HCT116 (cell line): Measurements from ENCODE around the gene ZNF503. TPM values are rescaled to one million over a fixed set of nuclear protein-coding genes. Genes with fewer than 3 reads are reported as not detected.

Experiments
- ATAC-seq: fragments of 200-7000 bp; cut with Tn5 transposase; 2 replicates; pipeline ENCODE4 v1.9.1; 2020; ENCODE audit warnings: mild to moderate bottlenecking, moderate library complexity
- BruUV-seq: library from RNA; stranded (reverse); fragments of 400-500 nt; replicated peaks from 2 replicates; lab custom pipeline; 2021; lab: Mats Ljungman, UMichigan
- CTCF ChIA-PET: fragments of 300-600 bp; sonication (Branson Sonifier 250); formaldehyde crosslinking; loops from one replicate; lab custom pipeline; 2021; ENCODE audit warnings: antibody characterized with exemption; lab: Charles Lee
- POLR2A ChIA-PET: fragments of 300-600, 350-600 bp; sonication (Branson Sonifier 250); formaldehyde crosslinking; loops from one replicate; lab custom pipeline; 2021; ENCODE audit warnings: antibody characterized with exemption; lab: Charles Lee
- RAD21 ChIA-PET, 2 experiments: fragments of 300-600 bp; sonication (Branson Sonifier 250); formaldehyde crosslinking; loops; one replicate each; lab custom pipeline; 2023; ENCODE audit warnings: low total read pairs in 2 of 2; ENCODE audit not compliant: uncharacterized antibody in 2 of 2, unreplicated experiment in 2 of 2, low non-redundant PET in 1 of 2; lab: Charles Lee
- DNase-seq: peaks from one replicate; pipeline ENCODE4 v3.0.0-alpha.2; 2010; ENCODE audit warnings: low read depth, low spot score
- H2AFZ ChIP-seq: fragments of 200-600 bp; shearing (Covaris generic), sonication (generic); 2 replicates; pipeline ENCODE4 v1.6.1; 2017; ENCODE audit warnings: low read depth, mixed run types, mixed read lengths, antibody characterized with exemption, low read length; ENCODE audit not compliant: poor library complexity, severe bottlenecking
- H3K27ac ChIP-seq: 2 replicates; pipeline ENCODE4 v1.5.1; 2012; ENCODE audit warnings: low read depth, low read length
- H3K27me3 ChIP-seq: fragments of 200-600 bp; sonication (generic); 2 replicates; pipeline ENCODE4 v1.6.1; 2016; ENCODE audit warnings: mixed run types, low read length, mixed read lengths; ENCODE audit not compliant: insufficient read depth
- H3K36me3 ChIP-seq, 2 experiments: fragments of 200-500 bp in 1 of 2; fragments of 200-600 bp in 1 of 2; sonication (Bioruptor generic) in 1 of 2; sonication (generic) in 1 of 2; 2 replicates each; pipeline versions ENCODE4 v1.5.1 to v1.6.1; 2014 to 2016; ENCODE audit warnings: low read length in 2 of 2, inconsistent platforms in 1 of 2, mixed read lengths in 1 of 2, mixed run types in 1 of 2; ENCODE audit not compliant: insufficient read depth in 2 of 2, control insufficient read depth in 1 of 2
- H3K4me1 ChIP-seq, 2 experiments: fragments of 200-600 bp in 1 of 2; sonication (generic) in 1 of 2; 2 replicates each; pipeline versions ENCODE4 v1.5.1 to v1.6.1; 2012 to 2017; ENCODE audit warnings: low read length in 2 of 2, inconsistent platforms in 1 of 2, mild to moderate bottlenecking in 1 of 2, mixed read lengths in 1 of 2, mixed run types in 1 of 2, moderate library complexity in 1 of 2; ENCODE audit not compliant: insufficient read depth in 2 of 2, control insufficient read depth in 1 of 2
- H3K4me2 ChIP-seq: fragments of 200-600 bp; sonication (generic); 2 replicates; pipeline ENCODE4 v1.6.1; 2017; ENCODE audit warnings: mixed run types, low read length, mixed read lengths
- H3K4me3 ChIP-seq, 2 experiments: fragments of 200-600 bp in 1 of 2; sonication (generic) in 1 of 2; replicated peaks in 1 of 2; 2 replicates each; pipeline ENCODE4 v1.5.1; 2011 to 2016; ENCODE audit warnings: low read length in 2 of 2, control low read depth in 1 of 2, low read depth in 1 of 2, mild to moderate bottlenecking in 1 of 2, mixed read lengths in 1 of 2, mixed run types in 1 of 2
- H3K79me2 ChIP-seq: fragments of 200-600 bp; sonication (generic); 2 replicates; pipeline ENCODE4 v1.6.1; 2017; ENCODE audit warnings: mild to moderate bottlenecking, mixed run types, low read length, moderate library complexity, mixed read lengths; ENCODE audit not compliant: insufficient read depth
- H3K9ac ChIP-seq: fragments of 200-600 bp; sonication (generic); 2 replicates; pipeline ENCODE4 v1.6.1; 2016; ENCODE audit warnings: low read length, mixed read lengths
- H3K9me2 ChIP-seq: fragments of 200-600 bp; sonication (generic), shearing (Covaris generic); 2 replicates; pipeline ENCODE4 v1.6.1; 2017; ENCODE audit warnings: mixed run types, mild to moderate bottlenecking, moderate library complexity; ENCODE audit not compliant: insufficient read depth
- H3K9me3 ChIP-seq, 2 experiments: fragments of 200-500 bp in 1 of 2; fragments of 200-600 bp in 1 of 2; sonication (Bioruptor generic) in 1 of 2; sonication (generic) in 1 of 2; 2 replicates each; pipeline ENCODE4 v1.6.1; 2014 to 2017; ENCODE audit warnings: low read length in 2 of 2, mixed read lengths in 2 of 2, inconsistent platforms in 1 of 2, low read depth in 1 of 2, mild to moderate bottlenecking in 1 of 2, mixed run types in 1 of 2, moderate library complexity in 1 of 2; ENCODE audit not compliant: control insufficient read depth in 1 of 2, insufficient read depth in 1 of 2
- H4K20me1 ChIP-seq: fragments of 200-600 bp; sonication (generic), shearing (Covaris generic); 2 replicates; pipeline ENCODE4 v1.6.1; 2017; ENCODE audit warnings: mixed run types, mild to moderate bottlenecking, moderate library complexity; ENCODE audit not compliant: insufficient read depth
- CBX3 ChIP-seq: IDR thresholded peaks from 2 replicates; pipeline ENCODE4 v1.6.1; 2012; ENCODE audit warnings: low read depth
- CEBPB ChIP-seq: IDR thresholded peaks from 2 replicates; pipeline ENCODE4 v1.6.1; 2012; ENCODE audit warnings: low read depth
- CTCF ChIP-seq, 3 experiments: fragments of 200-600 bp in 1 of 3; sonication (generic) in 1 of 3; IDR thresholded peaks in 2 of 3; conservative IDR thresholded peaks in 1 of 3; 2 replicates each; pipeline ENCODE4 v1.5.1; 2012 to 2017; ENCODE audit warnings: low read depth in 2 of 3, low read length in 2 of 3, antibody characterized with exemption in 1 of 3, borderline replicate concordance in 1 of 3, control low read depth in 1 of 3, mild to moderate bottlenecking in 1 of 3, mixed read lengths in 1 of 3, mixed run types in 1 of 3, moderate library complexity in 1 of 3; ENCODE audit not compliant: insufficient read depth in 1 of 3
- EGR1 ChIP-seq: IDR thresholded peaks from 2 replicates; pipeline ENCODE4 v1.6.1; 2012; ENCODE audit warnings: low read depth
- FOSL1 ChIP-seq: IDR thresholded peaks from 2 replicates; pipeline ENCODE4 v1.6.1; 2012; ENCODE audit warnings: low read depth
- JUND ChIP-seq: IDR thresholded peaks from 2 replicates; pipeline ENCODE4 v1.6.1; 2012
- POLR2A ChIP-seq: IDR thresholded peaks from 2 replicates; pipeline ENCODE4 v1.7.0; 2011; ENCODE audit warnings: borderline replicate concordance; ENCODE audit not compliant: insufficient read depth, insufficient read length; ENCODE audit errors: extremely low read depth
- POLR2AphosphoS5 ChIP-seq: IDR thresholded peaks from 2 replicates; pipeline ENCODE4 v1.6.1; 2011; ENCODE audit warnings: mild to moderate bottlenecking, low read depth, low read length, moderate library complexity
- REST ChIP-seq: IDR thresholded peaks from 2 replicates; pipeline ENCODE4 v1.6.1; 2012; ENCODE audit warnings: low read depth
- SIN3A ChIP-seq: IDR thresholded peaks from 2 replicates; pipeline ENCODE4 v1.6.1; 2012; ENCODE audit warnings: low read depth
- SP1 ChIP-seq: IDR thresholded peaks from 2 replicates; pipeline ENCODE4 v1.6.1; 2012; ENCODE audit warnings: low read depth
- SRF ChIP-seq: IDR thresholded peaks from 2 replicates; pipeline ENCODE4 v1.6.1; 2012; ENCODE audit warnings: low read depth
- TCF7L2 ChIP-seq: IDR thresholded peaks from 2 replicates; pipeline ENCODE4 v1.7.0; 2011; ENCODE audit warnings: borderline replicate concordance, inconsistent platforms; ENCODE audit not compliant: insufficient read depth, insufficient read length; ENCODE audit errors: extremely low read depth
- YY1 ChIP-seq: IDR thresholded peaks from 2 replicates; pipeline ENCODE4 v1.6.1; 2011; ENCODE audit warnings: low read length, low read depth, moderate library complexity, mild to moderate bottlenecking; ENCODE audit not compliant: insufficient replicate concordance; ENCODE audit errors: extremely low read depth
- ZFX ChIP-seq: fragments of 450-650 bp; IDR thresholded peaks from 2 replicates; pipeline ENCODE4 v1.6.1; 2017
- ZNF274 ChIP-seq: fragments of 200-500 bp; sonication (Bioruptor generic); IDR thresholded peaks from 2 replicates; pipeline ENCODE4 v1.6.1; 2014; ENCODE audit warnings: mild to moderate bottlenecking, low read depth, low read length, inconsistent platforms
- intact Hi-C: fragments of 100-400 bp; cut with micrococcal nuclease; formaldehyde crosslinking; loops from 2 replicates; pipeline ENCODE4 v1.10.0; 2022
- total RNA-seq: library from RNA; stranded (reverse); gene quantifications from one replicate; pipeline ENCODE4 v1.2.1, GENCODE V29; 2021; ENCODE audit not compliant: unreplicated experiment
- TF ChIP-seq, protein P1 (sequence below): IDR thresholded peaks from 2 replicates; pipeline ENCODE4 v1.6.1; 2012

The ZNF503 gene
- total RNA-seq, 1 experiment from 2014 or later: 30.4 TPM

- Histone ChIP-seq H3K79me2 (peaks cover 30% of the 10 kb centered on the region), H3K36me3 (peaks cover 0 to 9% of the 10 kb centered on the region in 2 experiments; a peak in 1 of 4 replicates), H3K4me2 (no peak overlapping the region), H3K27me3 (no peaks in the 10 kb centered on the region), H3K27ac (no peak overlapping the region), H4K20me1 (no peaks in the 10 kb centered on the region), H3K4me3 (no peak overlapping the region), H3K9me2 (no peaks in the 10 kb centered on the region), H2AFZ (no peak overlapping the region), H3K4me1 (peaks cover 15 to 32% of the 10 kb centered on the region in 2 experiments; a peak in 3 of 4 replicates), H3K9ac (no peak overlapping the region), H3K9me3 (no peaks in the 10 kb centered on the region)
- intact Hi-C loops: no loop called here
- DNase-seq: no peak
- CTCF ChIA-PET: interaction anchor here (2.8 kb wide), 1 partner anchor 159 kb away, joined by 9 read pairs; the partner anchor contains the start of gene COMTD1
- no TSS peak for BruUV-seq
- POLR2A ChIA-PET: interaction anchor here (1.5 kb wide), 1 partner anchor 8 kb away, joined by 4 read pairs; the partner anchor contains the start of gene ZNF503
- TF ChIP-seq FOSL1 (no peak), CBX3 (no peak), SIN3A (no peak), SP1 (no peak), POLR2A (no peak), CEBPB (no peak), TCF7L2 (no peak), SRF (no peak)
- TF ChIP-seq, protein P1, sequence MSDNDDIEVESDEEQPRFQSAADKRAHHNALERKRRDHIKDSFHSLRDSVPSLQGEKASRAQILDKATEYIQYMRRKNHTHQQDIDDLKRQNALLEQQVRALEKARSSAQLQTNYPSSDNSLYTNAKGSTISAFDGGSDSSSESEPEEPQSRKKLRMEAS: no peak
- RAD21 ChIA-PET: interaction anchor here in 1 of 2 experiments (1.0 kb wide), 1 partner anchor 642 kb away, joined by 3 read pairs; no protein-coding TSS in a partner anchor
- ATAC-seq: no peak
Observed at GRCh38 chr10:75394221-75394620, 7.3 kb downstream of the ZNF503 start.

GRCh38 chr10:75392744-75393143 lies 8.8 kb downstream of the ZNF503 start:
- intact Hi-C loops: no loop called here
- H3K4me3 ChIP-seq: no peak overlapping the region
- H3K27ac ChIP-seq: no peak overlapping the region
- RAD21 ChIA-PET: no interaction called here
- no peak overlapping the region for H3K9ac ChIP-seq
- DNase-seq (no peak), ATAC-seq (no peak)
- H3K4me2 ChIP-seq: no peak overlapping the region
- H3K27me3 ChIP-seq: no peaks in the 10 kb centered on the region
- H3K9me2 ChIP-seq: no peaks in the 10 kb centered on the region
- H3K4me1 ChIP-seq: peaks cover 6 to 17% of the 10 kb centered on the region in 2 experiments; a peak in 3 of 4 replicates
- no peaks in the 10 kb centered on the region for H3K36me3 ChIP-seq
- BruUV-seq: no TSS peak
- CTCF ChIA-PET: no interaction called here
- no peaks in the 10 kb centered on the region for H3K9me3 ChIP-seq
- H2AFZ ChIP-seq: no peak overlapping the region
- POLR2A ChIA-PET: interaction anchor here (1.5 kb wide), 1 partner anchor 9 kb away, joined by 4 read pairs; the partner anchor contains the start of gene ZNF503
- peaks cover 16% of the 10 kb centered on the region for H3K79me2 ChIP-seq
- no peaks in the 10 kb centered on the region for H4K20me1 ChIP-seq
- no peak for TF ChIP-seq JUND
- TF ChIP-seq EGR1: no peak
- TF ChIP-seq SIN3A: no peak
- TF ChIP-seq CBX3: no peak
- TF ChIP-seq CTCF (IDR thresholded peaks at IDR 0.05 in 2 of 3, conservative IDR thresholded peaks at IDR 0.05 in 1 of 3; ENCODE audit: borderline replicate concordance in 1 of 3, insufficient read depth in 1 of 3, low read depth in 2 of 3, low read length in 2 of 3): no peak
- TF ChIP-seq SRF: no peak
- no peak for TF ChIP-seq POLR2AphosphoS5
- TF ChIP-seq REST: no peak
- TF ChIP-seq ZFX: no peak
- no peak for TF ChIP-seq YY1
- no peak for TF ChIP-seq ZNF274
